Kasumi-1 (cell line): ENCODE measurements around the gene VMAC.

ENCODE experiments used
- DNase-seq, 2 experiments: peaks; one replicate each; lab custom pipeline; 2025; lab: John Stamatoyannopoulos, UW

Gene VMAC

DNA sequence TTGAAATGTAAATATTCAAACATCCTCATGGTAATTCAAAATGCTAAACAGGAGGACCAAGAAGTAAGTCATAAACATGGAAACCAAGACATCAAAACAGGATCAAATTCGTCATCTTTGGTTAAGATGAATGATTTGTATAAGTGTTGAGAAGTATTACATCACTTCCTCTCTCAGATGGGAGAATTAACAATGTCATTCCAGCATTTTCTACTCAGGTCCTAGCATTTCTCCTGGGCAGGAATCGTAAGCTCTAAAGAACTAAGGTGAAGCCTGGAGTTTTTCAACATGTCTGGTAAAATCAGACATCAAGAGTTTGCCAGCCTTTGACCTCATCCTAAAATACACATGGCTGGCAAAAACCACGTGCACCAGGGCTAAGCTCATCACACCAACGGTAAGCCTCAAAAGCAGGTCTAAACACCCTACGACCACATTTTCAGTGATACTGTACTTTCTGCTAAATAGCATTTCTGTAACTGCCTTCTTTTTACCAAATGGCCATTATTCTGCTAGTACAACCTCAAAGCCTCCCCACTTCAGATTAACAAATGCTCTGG, 48.4 kb downstream of the VMAC start:
- DNase-seq: no peak

DNA sequence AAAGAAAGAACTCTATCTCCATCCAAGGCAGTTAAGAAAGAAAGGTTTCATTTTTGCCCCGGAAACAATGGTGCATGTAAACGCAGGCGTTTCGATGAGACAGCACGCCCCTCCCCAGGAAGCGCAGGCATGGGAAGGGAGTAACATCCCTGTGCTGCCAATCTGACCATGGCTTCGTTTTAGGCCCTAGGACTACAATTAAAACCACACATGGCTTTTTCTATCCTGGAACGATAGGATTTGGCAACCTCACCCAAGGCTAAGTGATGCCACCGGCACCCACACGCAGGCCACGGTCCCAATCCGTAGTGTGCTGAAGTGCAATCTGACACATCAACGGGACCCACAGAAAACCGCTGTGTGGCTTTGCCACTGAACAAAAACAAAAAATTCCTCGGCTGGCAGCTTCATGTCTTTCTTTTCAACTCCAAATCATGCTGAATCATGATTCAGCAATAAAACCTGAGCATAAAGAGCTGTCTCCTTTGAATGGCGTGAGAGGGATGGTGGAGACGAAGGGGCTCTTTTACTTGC, 49.1 kb downstream of the VMAC start:
- no peak for DNase-seq

DNA sequence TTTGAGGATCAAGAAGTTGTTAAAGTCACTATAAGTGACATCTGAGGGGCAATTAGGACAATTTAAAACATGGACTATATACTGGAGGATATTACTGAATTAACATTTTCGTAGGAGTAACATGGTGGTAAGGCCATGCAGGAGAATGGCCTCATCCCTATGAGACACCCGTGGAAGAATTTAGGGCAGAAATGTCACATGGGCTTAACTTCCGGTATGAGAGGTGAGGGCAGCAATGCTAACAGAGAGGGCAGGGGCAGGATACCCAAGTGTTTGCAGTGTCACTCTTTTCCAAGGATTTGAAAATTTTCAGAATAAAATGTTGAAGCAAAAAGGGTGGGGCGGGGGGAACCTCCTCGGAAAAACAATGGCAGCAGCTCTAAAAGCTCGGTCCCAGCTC, 49.6 kb downstream of the VMAC start:
- DNase-seq: no peak

DNA sequence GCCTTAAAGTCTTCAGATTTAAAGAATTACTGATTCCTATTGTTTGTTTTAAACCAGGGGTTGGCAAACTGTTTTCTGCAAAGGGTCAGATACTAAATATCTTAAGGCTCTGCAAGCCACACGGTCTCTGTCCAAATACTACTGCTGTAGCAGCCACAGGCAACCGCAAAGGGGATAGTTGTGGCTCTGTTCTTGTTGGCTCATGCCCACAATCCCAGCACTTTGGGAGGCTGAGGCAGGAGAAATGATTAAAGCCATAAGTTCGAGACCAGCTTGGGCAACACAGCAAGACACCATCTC, 50.9 kb downstream of the VMAC start:
- DNase-seq: no peak

DNA sequence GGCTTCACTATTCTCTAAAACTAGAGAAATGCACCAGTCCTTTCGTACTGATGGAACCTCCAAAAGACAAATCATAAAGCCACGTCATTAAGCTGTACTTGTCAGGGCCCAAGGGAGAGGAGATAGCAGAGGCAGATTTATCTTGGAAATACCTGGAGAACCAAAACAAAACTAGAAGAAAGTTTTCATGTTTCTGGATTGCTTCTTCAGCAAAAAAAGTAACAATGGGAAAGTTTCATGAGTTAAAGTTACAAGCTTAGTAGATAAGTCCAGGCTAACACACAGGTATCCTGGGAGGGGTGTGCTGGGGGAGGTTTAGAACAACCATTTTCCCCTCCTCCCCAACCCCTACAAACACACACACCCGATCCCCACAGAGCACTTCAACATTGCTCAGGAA, 51.7 kb downstream of the VMAC start:
- DNase-seq: no peak

DNA sequence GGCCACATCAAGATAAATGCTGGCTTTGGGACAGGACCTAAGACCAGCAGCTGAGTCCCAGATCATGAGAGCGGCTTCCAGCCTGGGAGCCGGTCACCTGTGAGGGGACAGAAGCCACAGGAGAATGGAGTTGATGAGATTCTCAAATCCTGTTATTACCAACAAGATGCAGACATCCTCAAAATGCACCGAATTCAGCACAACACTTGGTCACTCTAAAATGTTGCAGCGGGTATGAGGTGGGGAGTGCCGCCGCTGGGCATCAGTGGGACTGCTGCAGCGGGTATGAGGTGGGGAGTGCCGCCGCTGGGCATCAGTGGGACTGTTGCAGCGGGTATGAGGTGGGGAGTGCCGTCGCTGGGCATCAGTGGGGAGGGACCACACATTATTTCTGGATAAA, 52.1 kb downstream of the VMAC start:
- DNase-seq: no peak

DNA sequence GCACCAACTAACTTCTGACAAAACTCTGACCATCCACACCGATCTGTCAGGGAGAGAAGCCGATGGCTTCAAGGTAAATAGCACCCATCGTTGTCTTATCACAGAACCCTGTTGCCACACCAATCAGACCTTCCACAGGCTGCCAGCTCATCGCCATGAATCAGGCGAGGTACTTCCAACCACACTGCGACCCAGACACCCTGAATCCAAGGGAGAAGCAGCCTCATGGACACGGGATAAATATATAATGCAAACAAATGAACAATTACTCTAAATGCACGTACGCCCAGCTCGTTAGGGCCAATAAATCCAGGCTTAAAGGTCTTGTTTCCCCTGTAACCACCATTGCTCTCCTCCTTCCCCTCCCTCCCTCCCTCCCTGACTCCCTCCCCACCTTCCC, 52.5 kb downstream of the VMAC start:
- DNase-seq: no peak

DNA sequence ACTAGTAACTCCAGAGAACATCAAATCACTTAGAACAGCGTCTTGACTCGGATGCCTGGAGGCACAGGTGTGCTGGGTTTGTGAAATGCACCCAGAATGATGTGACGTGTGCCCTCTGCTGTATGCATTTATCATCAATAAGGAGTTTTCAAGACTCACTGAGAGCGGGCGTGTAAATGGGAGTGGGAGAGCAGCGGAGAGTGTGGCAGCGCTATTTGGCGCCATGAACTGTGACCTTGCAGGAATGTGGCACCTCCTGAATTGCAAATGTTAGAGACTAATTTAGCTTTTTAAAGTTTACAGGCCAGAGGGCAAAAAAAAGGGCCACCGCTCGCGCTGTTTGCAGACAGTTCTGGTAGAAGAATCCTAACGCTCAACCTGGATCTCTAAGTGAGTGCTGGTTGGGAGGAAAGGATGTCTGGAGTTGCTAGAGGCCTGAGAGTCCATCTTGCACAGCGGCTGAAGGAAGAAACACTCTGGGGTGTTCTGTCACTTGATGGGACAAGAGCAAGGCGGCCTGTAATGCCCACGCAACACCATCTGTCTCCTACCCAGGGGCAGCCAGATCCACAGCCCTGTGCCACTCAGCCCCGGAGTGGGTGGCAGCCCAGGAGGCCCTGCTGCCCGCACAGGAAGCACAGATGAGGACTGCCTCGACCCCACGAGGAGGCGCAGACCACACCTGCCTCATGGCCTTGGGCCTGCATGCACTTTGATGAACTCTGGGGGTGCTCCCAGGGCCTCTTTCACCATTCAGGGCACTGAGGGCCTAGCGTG, 53.6 kb downstream of the VMAC start:
- no peak for DNase-seq

DNA sequence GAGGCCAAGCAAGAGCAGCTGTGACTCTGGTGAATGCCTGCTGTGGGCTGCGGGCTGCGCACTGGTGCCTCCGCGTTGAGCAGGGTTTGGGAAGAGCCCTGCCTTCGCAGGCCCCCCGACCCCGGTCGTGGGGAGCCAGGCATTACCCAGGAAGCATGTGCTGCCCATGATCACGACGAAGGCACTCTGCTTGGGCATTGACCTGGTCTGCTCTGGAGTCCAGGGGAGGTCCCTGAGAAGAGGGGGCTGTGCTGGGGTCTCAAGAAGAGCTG, 54.1 kb downstream of the VMAC start:
- no peak for DNase-seq

DNA sequence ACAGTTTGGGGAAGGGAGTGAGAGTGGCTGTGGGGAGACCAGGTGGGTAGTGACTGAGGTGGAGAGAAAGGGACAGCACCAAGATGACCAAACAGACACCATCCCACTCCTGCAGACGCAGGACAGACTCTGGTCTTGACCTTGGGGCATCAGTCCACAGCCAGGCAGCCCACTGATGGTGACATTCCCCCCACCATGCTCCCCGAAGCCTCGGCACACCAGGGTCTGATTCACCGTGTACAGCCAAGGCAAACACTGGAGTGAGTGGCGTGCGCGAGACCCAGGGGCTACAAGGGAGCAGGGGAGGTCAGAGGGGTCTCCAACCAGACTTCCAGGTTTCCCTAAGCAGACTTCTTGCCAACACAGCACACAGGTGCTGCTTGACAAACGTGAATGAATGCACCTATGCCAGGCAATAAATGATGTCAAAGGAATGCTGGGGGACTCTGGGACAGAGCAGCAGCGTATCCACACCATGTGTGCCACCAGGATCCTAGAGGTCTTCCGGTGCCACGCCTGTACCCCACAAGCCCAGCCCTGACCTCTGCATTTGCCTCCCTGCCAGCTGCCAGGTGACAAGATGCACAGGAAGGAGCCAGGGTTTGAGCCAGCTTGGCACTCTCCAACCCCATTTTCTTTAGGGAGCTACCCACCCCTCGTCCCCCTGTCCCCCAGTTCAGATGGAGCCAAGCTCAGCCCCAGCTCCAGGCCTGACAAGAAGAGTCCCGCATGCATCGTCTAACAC, 54.8 kb downstream of the VMAC start:
- no peak for DNase-seq
